ENCODE results near the gene HOXC6.

HOXC6 gene

GRCh38 chr12:54042970-54043853 is 15.0 kb downstream of the HOXC6 start:
- no peak for DNase-seq (ENCODE audit: low read depth)
- H3K4me3 ChIP-seq (ENCODE audit: low read depth, low read length), result no peak overlapping the region
- in situ Hi-C loops (cut with HindIII; ENCODE audit: low sequenced_read_pairs), result no loop called here
- no peak for TF ChIP-seq CTCF (IDR thresholded peaks at IDR 0.05; ENCODE audit: low read depth, low read length, missing control alignments)

GRCh38 chr12:54044425-54045103 is 16.3 kb downstream of the HOXC6 start:
- H3K4me3 ChIP-seq (ENCODE audit: low read depth, low read length), result no peak overlapping the region
- no peak for DNase-seq (ENCODE audit: low read depth)
- in situ Hi-C loops (cut with HindIII; ENCODE audit: low sequenced_read_pairs), result no loop called here
- TF ChIP-seq CTCF (IDR thresholded peaks at IDR 0.05; ENCODE audit: low read depth, low read length, missing control alignments), result no peak

- in situ Hi-C loops (cut with HindIII; ENCODE audit: low sequenced_read_pairs), result no loop called here
- H3K4me3 ChIP-seq (ENCODE audit: low read depth, low read length), result no peak overlapping the region
- no peak for DNase-seq (ENCODE audit: low read depth)
- no peak for TF ChIP-seq CTCF (IDR thresholded peaks at IDR 0.05; ENCODE audit: low read depth, low read length, missing control alignments)
Measured at GRCh38 chr12:54045401-54045800, 17.2 kb downstream of the HOXC6 start.

GRCh38 chr12:54045868-54046521 is 17.8 kb downstream of the HOXC6 start:
- no peak overlapping the region for H3K4me3 ChIP-seq (ENCODE audit: low read depth, low read length)
- DNase-seq (ENCODE audit: low read depth), result no peak
- in situ Hi-C loops (cut with HindIII; ENCODE audit: low sequenced_read_pairs), result no loop called here
- no peak for TF ChIP-seq CTCF (IDR thresholded peaks at IDR 0.05; ENCODE audit: low read depth, low read length, missing control alignments)

GRCh38 chr12:54046809-54047159 is 18.5 kb downstream of the HOXC6 start:
- no peak for DNase-seq (ENCODE audit: low read depth)
- TF ChIP-seq CTCF (IDR thresholded peaks at IDR 0.05; ENCODE audit: low read depth, low read length, missing control alignments), result no peak
- H3K4me3 ChIP-seq (ENCODE audit: low read depth, low read length), result no peak overlapping the region
- in situ Hi-C loops (cut with HindIII; ENCODE audit: low sequenced_read_pairs), result no loop called here

- in situ Hi-C loops (cut with HindIII; ENCODE audit: low sequenced_read_pairs), result no loop called here
- DNase-seq (ENCODE audit: low read depth), result no peak
- no peak for TF ChIP-seq CTCF (IDR thresholded peaks at IDR 0.05; ENCODE audit: low read depth, low read length, missing control alignments)
- H3K4me3 ChIP-seq (ENCODE audit: low read depth, low read length), result no peak overlapping the region
Measured at GRCh38 chr12:54047160-54047963, 19.1 kb downstream of the HOXC6 start.

Measured in astrocyte of the cerebellum (primary cell).